ENCODE measurements around the gene CHN2. TPM values are rescaled to one million over a fixed set of nuclear protein-coding genes. Genes with fewer than 3 reads are reported as not detected.

Gene CHN2
- total RNA-seq, 1 experiment from 2014 or later = not detected

- no peaks in the 10 kb centered on the region for H3K79me2 ChIP-seq (ENCODE audit: low read depth)
- no peaks in the 10 kb centered on the region for H3K27me3 ChIP-seq (ENCODE audit: insufficient read depth, low read depth)
- no peak overlapping the region for H2AFZ ChIP-seq
- no peak overlapping the region for H3K4me3 ChIP-seq
- H3K9me3 ChIP-seq (ENCODE audit: insufficient read depth, low read depth) = no peaks in the 10 kb centered on the region; the same call in 1 of the 2 replicates
- H3K4me2 ChIP-seq = no peak overlapping the region
- ChIA-PET POLR2A (ENCODE audit: unreplicated experiment) (no interaction called here), CTCF (no interaction called here)
- DNase-seq = no peak
- no peak overlapping the region for H3K27ac ChIP-seq
- no peaks in the 10 kb centered on the region for H4K20me1 ChIP-seq (ENCODE audit: insufficient read depth)
- intact Hi-C loops (cut with micrococcal nuclease; ENCODE audit: unreplicated experiment) = no loop called here
- H3K4me1 ChIP-seq (replicated peaks; ENCODE audit: insufficient read depth) = peaks cover 8% of the 10 kb centered on the region
- TF ChIP-seq CTCF (conservative IDR thresholded peaks at IDR 0.05) (no peak), EZH2 (IDR thresholded peaks at IDR 0.05; ENCODE audit: low read depth) (no peak)
- 0 out of 2 replicates have a peak, but pooled peaks cover 2% of the 10 kb centered on the region for H3F3A ChIP-seq (ENCODE audit: insufficient read depth, low read depth)
- BruUV-seq (replicated peaks) = no TSS peak
- H3K36me3 ChIP-seq (ENCODE audit: low read depth) = peaks cover 38% of the 10 kb centered on the region
- no peaks in the 10 kb centered on the region for H3K9me2 ChIP-seq (ENCODE audit: insufficient read depth)
Measured at GRCh38 chr7:29511851-29512250, 317.3 kb downstream of the CHN2 start.

GRCh38 chr7:29516491-29516890 lies 321.9 kb downstream of the CHN2 start:
- Histone ChIP-seq H3K9me3 (ENCODE audit: insufficient read depth, low read depth) (no peaks in the 10 kb centered on the region), H4K20me1 (ENCODE audit: insufficient read depth) (no peaks in the 10 kb centered on the region), H3K4me3 (no peak overlapping the region), H3K79me2 (ENCODE audit: low read depth) (no peaks in the 10 kb centered on the region), H3K27me3 (ENCODE audit: insufficient read depth, low read depth) (no peaks in the 10 kb centered on the region), H3K27ac (no peak overlapping the region), H2AFZ (no peak overlapping the region), H3K4me2 (no peak overlapping the region; the same call in 1 of the 2 replicates), H3K36me3 (ENCODE audit: low read depth) (peaks cover 37% of the 10 kb centered on the region), H3F3A (ENCODE audit: insufficient read depth, low read depth) (0 out of 2 replicates have a peak, but pooled peaks cover 5% of the 10 kb centered on the region), H3K4me1 (replicated peaks; ENCODE audit: insufficient read depth) (peaks cover 13% of the 10 kb centered on the region), H3K9me2 (ENCODE audit: insufficient read depth) (peaks cover 3% of the 10 kb centered on the region; the same call in 1 of the 2 replicates)
- DNase-seq = peak in 1 of 2 experiments; percentile 71
- no TSS peak for BruUV-seq (replicated peaks)
- POLR2A ChIA-PET (ENCODE audit: unreplicated experiment) = no interaction called here
- intact Hi-C loops (cut with micrococcal nuclease; ENCODE audit: unreplicated experiment) = no loop called here
- CTCF ChIA-PET = no interaction called here
- no peak for TF ChIP-seq EZH2 (IDR thresholded peaks at IDR 0.05; ENCODE audit: low read depth)
- no peak for TF ChIP-seq CTCF (conservative IDR thresholded peaks at IDR 0.05)

- no TSS peak for BruUV-seq (replicated peaks)
- Histone ChIP-seq H2AFZ (no peak overlapping the region), H3K79me2 (ENCODE audit: low read depth) (no peaks in the 10 kb centered on the region), H3F3A (ENCODE audit: insufficient read depth, low read depth) (0 out of 2 replicates have a peak, but pooled peaks cover 5% of the 10 kb centered on the region), H3K27me3 (ENCODE audit: insufficient read depth, low read depth) (no peaks in the 10 kb centered on the region), H3K36me3 (ENCODE audit: low read depth) (peaks cover 16% of the 10 kb centered on the region), H3K4me2 (no peak overlapping the region), H3K9me3 (ENCODE audit: insufficient read depth, low read depth) (no peaks in the 10 kb centered on the region), H4K20me1 (ENCODE audit: insufficient read depth) (no peaks in the 10 kb centered on the region), H3K4me3 (no peak overlapping the region), H3K4me1 (replicated peaks; ENCODE audit: insufficient read depth) (peaks cover 13% of the 10 kb centered on the region), H3K9me2 (ENCODE audit: insufficient read depth) (peaks cover 3% of the 10 kb centered on the region; the same call in 1 of the 2 replicates), H3K27ac (no peak overlapping the region)
- intact Hi-C loops (cut with micrococcal nuclease; ENCODE audit: unreplicated experiment) = no loop called here
- no peak for DNase-seq
- no peak for TF ChIP-seq CTCF (conservative IDR thresholded peaks at IDR 0.05)
- TF ChIP-seq EZH2 (IDR thresholded peaks at IDR 0.05; ENCODE audit: low read depth) = no peak
- ChIA-PET CTCF (no interaction called here), POLR2A (ENCODE audit: unreplicated experiment) (no interaction called here)
Measured at GRCh38 chr7:29518616-29519015, 324.0 kb downstream of the CHN2 start.

Data from PC-9 (cell line).